Loucy (cell line): ENCODE measurements around the gene PAPOLB.

Source experiments
- H2AFZ ChIP-seq: fragments of 200-600 bp; sonication (generic); 2 replicates; pipeline ENCODE4 v1.6.0; 2016; ENCODE audit warnings: antibody characterized with exemption, mild to moderate bottlenecking, low read length, moderate library complexity
- H3F3A ChIP-seq: fragments of 200-600 bp; 2 replicates; pipeline ENCODE4 v1.6.0; 2016; ENCODE audit warnings: antibody characterized with exemption, low read depth, mild to moderate bottlenecking
- H3K27me3 ChIP-seq: fragments of 200-600 bp; sonication (generic); 2 replicates; pipeline ENCODE4 v1.6.1; 2014; ENCODE audit warnings: low read length, mild to moderate bottlenecking; ENCODE audit not compliant: insufficient read depth, poor library complexity, severe bottlenecking
- H3K36me3 ChIP-seq: fragments of 200-600 bp; sonication (generic); 2 replicates; pipeline ENCODE4 v1.6.1; 2016; ENCODE audit warnings: low read length; ENCODE audit not compliant: insufficient read depth
- H3K4me1 ChIP-seq: fragments of 200-600 bp; sonication (generic); 2 replicates; pipeline ENCODE4 v1.5.1; 2014; ENCODE audit warnings: low read length, mild to moderate bottlenecking; ENCODE audit not compliant: insufficient read depth, poor library complexity, severe bottlenecking
- H3K4me2 ChIP-seq: fragments of 200-600 bp; sonication (generic); 2 replicates; pipeline ENCODE4 v1.6.0; 2014; ENCODE audit warnings: antibody characterized with exemption, low read length, low read depth, mild to moderate bottlenecking; ENCODE audit not compliant: poor library complexity, severe bottlenecking
- H3K4me3 ChIP-seq: fragments of 200-600 bp; sonication (generic); 2 replicates; pipeline ENCODE4 v1.5.1; 2014; ENCODE audit warnings: low read length, mild to moderate bottlenecking, mixed read lengths; ENCODE audit not compliant: poor library complexity, severe bottlenecking
- H3K79me2 ChIP-seq: fragments of 200-600 bp; sonication (generic); 2 replicates; pipeline ENCODE4 v1.6.1; 2014; ENCODE audit warnings: low read length; ENCODE audit not compliant: insufficient read depth
- H3K9ac ChIP-seq: fragments of 200-600 bp; sonication (generic); 2 replicates; pipeline ENCODE4 v1.6.0; 2014; ENCODE audit warnings: mild to moderate bottlenecking, low read depth, low read length, moderate library complexity; ENCODE audit not compliant: poor library complexity, severe bottlenecking
- H3K9me2 ChIP-seq: fragments of 200-600 bp; sonication (generic); replicated peaks from 2 replicates; pipeline ENCODE4 v1.6.1; 2016; ENCODE audit warnings: low read depth, low read length, mixed read lengths
- H3K9me3 ChIP-seq: fragments of 200-600 bp; sonication (generic); 2 replicates; pipeline ENCODE4 v1.6.1; 2014; ENCODE audit warnings: mild to moderate bottlenecking, antibody characterized with exemption, low read length, low read depth; ENCODE audit not compliant: insufficient read depth
- H4K20me1 ChIP-seq: fragments of 200-600 bp; sonication (generic); 2 replicates; pipeline ENCODE4 v1.6.0; 2014; ENCODE audit warnings: antibody characterized with exemption, low read length, mild to moderate bottlenecking; ENCODE audit not compliant: insufficient read depth, poor library complexity, severe bottlenecking
- EZH2phosphoT487 ChIP-seq: fragments of 200-600 bp; IDR thresholded peaks from 2 replicates; pipeline ENCODE4 v1.6.1; 2018; ENCODE audit warnings: antibody characterized with exemption, mild to moderate bottlenecking, moderate library complexity, borderline replicate concordance
- TF ChIP-seq, protein P1 (sequence below): fragments of 200-600 bp; sonication (generic); conservative IDR thresholded peaks from 2 replicates; pipeline ENCODE4 v1.5.1; 2014; ENCODE audit warnings: mild to moderate bottlenecking, antibody characterized with exemption, low read length

Gene PAPOLB

DNA sequence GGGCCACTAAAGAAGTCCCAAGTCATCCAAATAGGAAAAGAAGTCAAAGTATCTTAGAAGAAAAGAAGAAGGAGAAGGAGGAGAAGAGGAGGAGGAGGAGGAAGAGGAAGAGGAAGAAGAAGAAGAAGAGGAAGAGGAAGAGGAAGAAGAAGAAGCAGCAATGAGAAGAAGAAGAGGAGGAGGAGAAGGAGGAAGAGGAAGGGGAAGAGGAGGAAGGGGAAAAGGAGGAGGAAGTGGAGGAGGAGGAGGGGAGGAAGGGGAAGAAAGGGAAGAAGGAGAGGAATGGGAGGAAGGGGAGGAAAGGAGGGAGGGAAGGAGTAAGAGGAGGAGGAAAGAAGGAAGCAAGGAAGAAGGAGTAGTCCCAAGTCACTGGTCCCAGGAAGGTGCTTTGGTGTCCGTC lies 43.3 kb upstream of the PAPOLB start:
- no peaks in the 10 kb centered on the region for H3K4me1 ChIP-seq
- H4K20me1 ChIP-seq: no peaks in the 10 kb centered on the region
- H3K4me3 ChIP-seq: no peak overlapping the region
- no peak overlapping the region for H3K4me2 ChIP-seq
- H3K36me3 ChIP-seq: no peaks in the 10 kb centered on the region
- no peak overlapping the region for H3K9ac ChIP-seq
- H3K9me2 ChIP-seq: no peaks in the 10 kb centered on the region
- H3K79me2 ChIP-seq: no peaks in the 10 kb centered on the region
- TF ChIP-seq, protein P1, sequence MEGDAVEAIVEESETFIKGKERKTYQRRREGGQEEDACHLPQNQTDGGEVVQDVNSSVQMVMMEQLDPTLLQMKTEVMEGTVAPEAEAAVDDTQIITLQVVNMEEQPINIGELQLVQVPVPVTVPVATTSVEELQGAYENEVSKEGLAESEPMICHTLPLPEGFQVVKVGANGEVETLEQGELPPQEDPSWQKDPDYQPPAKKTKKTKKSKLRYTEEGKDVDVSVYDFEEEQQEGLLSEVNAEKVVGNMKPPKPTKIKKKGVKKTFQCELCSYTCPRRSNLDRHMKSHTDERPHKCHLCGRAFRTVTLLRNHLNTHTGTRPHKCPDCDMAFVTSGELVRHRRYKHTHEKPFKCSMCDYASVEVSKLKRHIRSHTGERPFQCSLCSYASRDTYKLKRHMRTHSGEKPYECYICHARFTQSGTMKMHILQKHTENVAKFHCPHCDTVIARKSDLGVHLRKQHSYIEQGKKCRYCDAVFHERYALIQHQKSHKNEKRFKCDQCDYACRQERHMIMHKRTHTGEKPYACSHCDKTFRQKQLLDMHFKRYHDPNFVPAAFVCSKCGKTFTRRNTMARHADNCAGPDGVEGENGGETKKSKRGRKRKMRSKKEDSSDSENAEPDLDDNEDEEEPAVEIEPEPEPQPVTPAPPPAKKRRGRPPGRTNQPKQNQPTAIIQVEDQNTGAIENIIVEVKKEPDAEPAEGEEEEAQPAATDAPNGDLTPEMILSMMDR: no peak
- no peak for TF ChIP-seq EZH2phosphoT487
- H3K27me3 ChIP-seq: no peaks in the 10 kb centered on the region
- H3K9me3 ChIP-seq: no peaks in the 10 kb centered on the region
- H2AFZ ChIP-seq: no peak overlapping the region
- no peaks in the 10 kb centered on the region for H3F3A ChIP-seq

DNA sequence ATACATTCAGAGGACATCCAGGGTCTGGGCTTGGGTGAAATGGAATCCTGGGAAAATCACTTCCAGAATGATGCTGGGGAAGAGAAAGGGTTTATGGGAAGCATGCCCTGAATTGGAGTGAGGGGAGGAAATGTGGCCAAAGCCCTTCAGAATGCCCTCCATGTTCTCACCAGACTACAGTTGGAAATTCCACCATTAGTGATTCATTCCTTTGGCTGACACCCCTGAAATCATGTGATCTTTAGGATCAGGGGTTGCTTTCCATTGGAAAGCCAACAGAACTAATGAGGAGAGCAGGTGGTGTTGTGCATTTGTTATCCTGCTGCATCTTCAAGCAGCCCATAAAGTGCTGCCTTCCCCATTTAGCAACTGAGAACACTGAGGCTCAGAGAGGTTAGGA lies 42.5 kb upstream of the PAPOLB start:
- H3K9me3 ChIP-seq: no peaks in the 10 kb centered on the region
- no peaks in the 10 kb centered on the region for H4K20me1 ChIP-seq
- no peaks in the 10 kb centered on the region for H3K4me1 ChIP-seq
- H3K36me3 ChIP-seq: no peaks in the 10 kb centered on the region
- no peak overlapping the region for H3K9ac ChIP-seq
- H2AFZ ChIP-seq: no peak overlapping the region
- TF ChIP-seq EZH2phosphoT487: no peak
- TF ChIP-seq, protein P1: no peak
- no peaks in the 10 kb centered on the region for H3K9me2 ChIP-seq
- H3F3A ChIP-seq: no peaks in the 10 kb centered on the region
- H3K4me3 ChIP-seq: no peak overlapping the region
- H3K4me2 ChIP-seq: no peak overlapping the region
- H3K27me3 ChIP-seq: no peaks in the 10 kb centered on the region
- no peaks in the 10 kb centered on the region for H3K79me2 ChIP-seq

DNA sequence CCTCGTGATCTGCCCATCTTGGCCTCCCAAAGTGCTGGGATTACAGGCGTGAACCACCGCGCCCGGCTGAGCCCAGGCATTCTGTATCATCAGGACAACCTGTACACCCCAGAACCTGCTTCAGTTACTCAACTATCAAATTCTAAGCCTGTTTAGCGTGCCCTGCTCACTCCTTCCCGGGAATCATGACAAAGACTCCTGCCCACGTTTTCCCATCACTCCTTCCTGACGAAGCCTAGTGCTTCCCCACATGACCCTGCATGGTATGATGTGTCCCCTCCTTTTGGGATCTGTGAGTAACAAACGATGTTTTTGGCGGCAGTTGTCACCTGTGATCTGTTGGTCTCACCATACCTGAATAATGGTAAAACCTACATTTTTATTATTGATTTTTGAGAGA lies 33.9 kb upstream of the PAPOLB start:
- Histone ChIP-seq H3K4me3 (no peak overlapping the region), H3K9me3 (peaks cover 4% of the 10 kb centered on the region; the same call in 1 of the 2 replicates), H3F3A (no peaks in the 10 kb centered on the region), H3K9ac (no peak overlapping the region), H3K79me2 (no peaks in the 10 kb centered on the region), H3K36me3 (no peaks in the 10 kb centered on the region), H3K4me2 (no peak overlapping the region), H3K27me3 (no peaks in the 10 kb centered on the region), H3K9me2 (no peaks in the 10 kb centered on the region), H3K4me1 (no peaks in the 10 kb centered on the region), H4K20me1 (no peaks in the 10 kb centered on the region), H2AFZ (no peak overlapping the region)
- TF ChIP-seq, protein P1: no peak
- TF ChIP-seq EZH2phosphoT487: no peak
